Bronchial epithelial cell (primary cell): ENCODE data around the gene POU3F2. TPM values are rescaled to one million over a fixed set of nuclear protein-coding genes. Genes with fewer than 3 reads are reported as not detected.

ENCODE experiments used
- DNase-seq: peaks from one replicate; pipeline ENCODE4 v3.0.0-alpha.2; 2010; ENCODE audit warnings: low read depth
- FAIRE-seq: peaks from 2 replicates; lab custom pipeline; 2011; peaks lifted over from hg19 to GRCh38; lab: Jason Lieb, UNC
- H3K27me3 ChIP-seq: 2 replicates; pipeline ENCODE4 v1.5.1; 2011; ENCODE audit warnings: low read length; ENCODE audit not compliant: control insufficient read depth, insufficient read depth
- H3K36me3 ChIP-seq: 2 replicates; pipeline ENCODE4 v1.5.1; 2011; ENCODE audit warnings: low read length; ENCODE audit not compliant: control insufficient read depth, insufficient read depth
- H3K4me3 ChIP-seq: 2 replicates; pipeline ENCODE4 v1.5.1; 2011; ENCODE audit warnings: mild to moderate bottlenecking, low read depth, low read length, control low read depth
- CTCF ChIP-seq: IDR thresholded peaks from 2 replicates; pipeline ENCODE4 v1.5.1; 2011; ENCODE audit warnings: mild to moderate bottlenecking, moderate library complexity, low read length, control low read depth, inconsistent platforms; ENCODE audit not compliant: insufficient read depth, severe bottlenecking
- total RNA-seq: library from RNA; depleted of rRNA; stranded (reverse); fragments of >200 nt; gene quantifications from 2 replicates; pipeline ENCODE4 v1.2.1, GENCODE V29; 2014

Gene POU3F2
- total RNA-seq, 1 donor from 2014 or later: not detected

- FAIRE-seq (no peak), DNase-seq (no peak)
- H3K27me3 ChIP-seq: peaks cover 76% of the 10 kb centered on the region
- no peaks in the 10 kb centered on the region for H3K36me3 ChIP-seq
- no peak for TF ChIP-seq CTCF
- H3K4me3 ChIP-seq: no peak overlapping the region
These were observed 6.1 kb upstream of the POU3F2 start for GRCh38 chr6:98828211-98828788.

DNA sequence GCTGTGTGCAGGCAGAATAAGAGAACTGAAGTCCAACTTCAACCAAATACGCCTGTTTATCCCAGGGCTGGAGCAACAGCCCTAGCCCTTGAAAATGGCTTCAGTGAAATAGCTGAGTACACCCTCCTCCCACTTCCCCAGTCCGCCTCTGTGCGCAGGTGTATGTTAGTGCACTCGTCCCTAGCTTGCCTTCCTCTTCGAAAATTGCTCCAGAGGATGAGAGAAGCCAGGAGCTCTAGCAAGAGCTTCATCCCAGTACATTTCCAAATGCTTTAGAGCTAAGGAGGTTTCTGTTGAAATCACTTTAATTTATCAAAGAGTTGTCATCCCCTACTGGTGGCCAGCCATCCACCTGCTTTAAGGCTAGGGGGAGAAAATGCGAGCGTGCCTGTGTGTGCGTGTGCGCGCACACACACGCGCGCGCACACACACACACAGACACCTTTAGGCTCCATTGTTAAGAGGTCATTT lies 5.4 kb upstream of the POU3F2 start:
- no peak for DNase-seq
- H3K27me3 ChIP-seq: peaks cover 78% of the 10 kb centered on the region
- no peak overlapping the region for H3K4me3 ChIP-seq
- H3K36me3 ChIP-seq: no peaks in the 10 kb centered on the region
- no peak for TF ChIP-seq CTCF
- FAIRE-seq: no peak

- H3K4me3 ChIP-seq: no peak overlapping the region
These were observed 4.2 kb upstream of the POU3F2 start for GRCh38 chr6:98830146-98830545.

DNA sequence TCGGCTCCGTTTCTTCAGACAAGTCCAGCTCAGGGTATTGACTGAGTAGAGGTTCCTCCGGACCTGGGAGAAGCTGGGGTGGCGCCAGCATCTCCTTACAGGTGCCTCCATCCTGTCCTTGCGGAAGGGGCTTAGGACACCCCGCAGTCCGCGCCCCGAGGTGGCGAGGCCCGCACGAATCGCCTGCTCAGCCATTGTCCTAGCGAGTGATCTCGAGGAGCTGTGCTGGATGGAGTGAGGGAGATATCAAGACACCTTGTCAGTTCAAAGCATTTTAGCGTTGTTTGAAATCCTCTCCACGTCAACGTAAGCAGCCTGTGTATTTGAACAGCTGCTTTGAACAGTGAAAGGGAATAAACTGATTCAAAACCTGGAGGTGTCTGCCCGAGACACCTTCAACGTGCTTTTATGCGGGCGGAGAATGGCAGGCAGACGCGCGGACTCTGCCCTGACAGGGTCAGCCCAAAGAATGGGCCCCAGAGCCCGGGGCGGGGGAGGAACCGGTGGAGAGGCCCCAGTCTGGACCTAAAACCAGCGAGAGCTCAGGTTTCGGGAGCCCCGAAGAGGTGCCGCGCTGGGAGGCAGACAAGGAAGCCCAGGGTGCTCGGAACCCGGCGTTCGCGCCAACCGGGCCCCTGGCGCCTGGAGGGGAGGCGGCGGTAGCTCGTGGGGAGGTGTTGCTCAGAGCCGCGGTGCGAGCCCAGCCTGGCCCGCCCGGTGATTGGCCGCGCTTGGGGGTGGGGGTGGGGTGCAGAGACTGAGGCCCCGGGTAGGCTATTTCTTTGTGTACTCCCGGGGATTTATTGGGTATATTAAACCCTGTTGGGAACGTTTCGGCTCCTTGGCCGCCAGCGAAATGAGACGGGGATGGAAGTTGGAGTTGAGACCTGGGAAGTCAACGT lies 3.1 kb upstream of the POU3F2 start:
- DNase-seq: no peak
- H3K4me3 ChIP-seq: no peak overlapping the region
- peaks cover 72% of the 10 kb centered on the region for H3K27me3 ChIP-seq
- H3K36me3 ChIP-seq: no peaks in the 10 kb centered on the region
- TF ChIP-seq CTCF: no peak
- FAIRE-seq: no peak

More at GRCh38 chr6:98830146-98830545, 4.2 kb upstream of the POU3F2 start:
- no peak for TF ChIP-seq CTCF
- FAIRE-seq: no peak
- H3K36me3 ChIP-seq: no peaks in the 10 kb centered on the region
- no peak for DNase-seq
- peaks cover 73% of the 10 kb centered on the region for H3K27me3 ChIP-seq

DNA sequence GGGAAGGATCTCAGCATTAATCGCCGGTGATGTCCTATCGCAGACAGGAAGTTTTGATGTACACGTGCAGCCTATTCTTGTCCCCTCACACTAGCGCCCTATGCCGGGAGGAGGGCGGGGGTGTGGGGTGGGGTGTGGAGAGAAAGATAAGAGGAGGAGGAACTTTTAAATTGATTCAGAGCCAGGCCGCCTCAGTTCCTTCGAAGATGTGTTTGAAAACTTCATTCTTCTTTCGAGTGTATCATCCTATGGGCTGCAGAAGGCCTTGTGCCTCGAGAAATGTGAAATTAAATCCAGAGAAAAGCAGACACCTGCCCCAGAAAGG lies 2.5 kb upstream of the POU3F2 start:
- Histone ChIP-seq H3K4me3 (no peak overlapping the region), H3K27me3 (peaks cover 74% of the 10 kb centered on the region), H3K36me3 (no peaks in the 10 kb centered on the region)
- DNase-seq (no peak), FAIRE-seq (no peak)
- TF ChIP-seq CTCF: no peak
